ENCODE results near the gene PITPNC1.

Gene PITPNC1

GRCh38 chr17:67353161-67353560, 23.9 kb upstream of the PITPNC1 start:
- Histone ChIP-seq H3K4me3 (IDR thresholded peaks at IDR 0.05; ENCODE audit: insufficient read depth, low read depth, low read length) (no peak overlapping the region), H4K20me1 (ENCODE audit: insufficient read depth) (no peaks in the 10 kb centered on the region), H3K36me3 (ENCODE audit: insufficient read depth) (peaks cover 33% of the 10 kb centered on the region; the same call in 1 of the 2 replicates), H3K4me2 (no peak overlapping the region), H3K27me3 (ENCODE audit: insufficient read depth, low read depth) (no peaks in the 10 kb centered on the region), H3K27ac (no peak overlapping the region), H2AFZ (ENCODE audit: low read depth) (no peak overlapping the region), H3K9ac (no peak overlapping the region), H3K79me2 (ENCODE audit: insufficient read depth, low read depth) (peaks cover 51% of the 10 kb centered on the region), H3K4me1 (ENCODE audit: low read depth, poor library complexity, severe bottlenecking) (no peaks in the 10 kb centered on the region)
- TF ChIP-seq CTCF (conservative IDR thresholded peaks at IDR 0.05; ENCODE audit: low read depth, low read length) = no peak

- H3K4me3 ChIP-seq (IDR thresholded peaks at IDR 0.05; ENCODE audit: insufficient read depth, low read depth, low read length) = no peak overlapping the region
- H3K36me3 ChIP-seq (ENCODE audit: insufficient read depth) = peaks cover 26% of the 10 kb centered on the region; the same call in 1 of the 2 replicates
- H3K4me2 ChIP-seq = no peak overlapping the region
- H3K27ac ChIP-seq = no peak overlapping the region
- no peak for TF ChIP-seq CTCF (conservative IDR thresholded peaks at IDR 0.05; ENCODE audit: low read depth, low read length)
- H3K4me1 ChIP-seq (ENCODE audit: low read depth, poor library complexity, severe bottlenecking) = peaks cover 6% of the 10 kb centered on the region
- peaks cover 60% of the 10 kb centered on the region for H3K79me2 ChIP-seq (ENCODE audit: insufficient read depth, low read depth)
- H3K27me3 ChIP-seq (ENCODE audit: insufficient read depth, low read depth) = no peaks in the 10 kb centered on the region
- no peak overlapping the region for H2AFZ ChIP-seq (ENCODE audit: low read depth)
- no peak overlapping the region for H3K9ac ChIP-seq
- no peaks in the 10 kb centered on the region for H4K20me1 ChIP-seq (ENCODE audit: insufficient read depth)
Observed at GRCh38 chr17:67353929-67354574, 23.0 kb upstream of the PITPNC1 start.

- Histone ChIP-seq H3K36me3 (ENCODE audit: insufficient read depth) (peaks cover 20% of the 10 kb centered on the region; the same call in 1 of the 2 replicates), H2AFZ (ENCODE audit: low read depth) (no peak overlapping the region), H3K27ac (no peak overlapping the region), H4K20me1 (ENCODE audit: insufficient read depth) (peaks cover 28% of the 10 kb centered on the region), H3K4me1 (ENCODE audit: low read depth, poor library complexity, severe bottlenecking) (peaks cover 47% of the 10 kb centered on the region), H3K9ac (no peak overlapping the region), H3K4me2 (no peak overlapping the region), H3K4me3 (IDR thresholded peaks at IDR 0.05; ENCODE audit: insufficient read depth, low read depth, low read length) (no peak overlapping the region), H3K79me2 (ENCODE audit: insufficient read depth, low read depth) (peaks cover 87% of the 10 kb centered on the region), H3K27me3 (ENCODE audit: insufficient read depth, low read depth) (no peaks in the 10 kb centered on the region)
- TF ChIP-seq CTCF (conservative IDR thresholded peaks at IDR 0.05; ENCODE audit: low read depth, low read length) = no peak
Observed at GRCh38 chr17:67358612-67359011, 18.5 kb upstream of the PITPNC1 start.

- Histone ChIP-seq H3K4me3 (IDR thresholded peaks at IDR 0.05; ENCODE audit: insufficient read depth, low read depth, low read length) (no peak overlapping the region), H3K9ac (no peak overlapping the region), H3K27me3 (ENCODE audit: insufficient read depth, low read depth) (no peaks in the 10 kb centered on the region), H2AFZ (ENCODE audit: low read depth) (no peak overlapping the region), H4K20me1 (ENCODE audit: insufficient read depth) (peaks cover 38% of the 10 kb centered on the region), H3K4me2 (no peak overlapping the region), H3K36me3 (ENCODE audit: insufficient read depth) (peaks cover 16% of the 10 kb centered on the region; the same call in 1 of the 2 replicates), H3K4me1 (ENCODE audit: low read depth, poor library complexity, severe bottlenecking) (peaks cover 61% of the 10 kb centered on the region), H3K27ac (no peak overlapping the region), H3K79me2 (ENCODE audit: insufficient read depth, low read depth) (peaks cover 89% of the 10 kb centered on the region)
- TF ChIP-seq CTCF (conservative IDR thresholded peaks at IDR 0.05; ENCODE audit: low read depth, low read length) = no peak
Observed at GRCh38 chr17:67359960-67360791, 16.9 kb upstream of the PITPNC1 start.
